ENCODE results near the gene PDIA5.
"Not testable (repeated sequence)": the region's sequence is repeated elsewhere in the genome, so short reads cannot be mapped to it uniquely, and the experiment has no call there.

Gene PDIA5

DNA sequence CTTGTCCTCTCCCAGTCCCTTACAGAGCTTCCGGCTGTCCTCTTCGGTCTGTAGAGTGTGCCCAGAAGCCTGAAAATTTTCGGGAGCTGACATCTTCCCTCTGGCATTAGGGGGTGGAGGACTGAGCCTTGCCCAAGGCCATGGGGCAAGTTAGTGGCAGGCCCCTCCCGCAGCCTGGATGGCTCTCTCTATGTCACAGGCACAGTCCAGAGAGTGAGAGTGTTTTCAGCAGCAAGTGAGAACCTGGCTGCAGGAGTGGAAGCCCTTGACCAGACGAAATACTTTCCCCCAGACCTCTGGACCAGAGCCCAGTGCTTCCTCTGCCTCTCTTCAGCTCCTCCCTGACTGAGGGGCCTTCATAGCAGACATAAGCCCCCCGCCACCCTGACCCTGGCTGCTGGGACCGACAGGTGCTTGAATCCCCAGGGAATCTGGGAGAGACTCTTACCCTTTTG is 84.5 kb downstream of the PDIA5 start:
- TF ChIP-seq, protein P1, sequence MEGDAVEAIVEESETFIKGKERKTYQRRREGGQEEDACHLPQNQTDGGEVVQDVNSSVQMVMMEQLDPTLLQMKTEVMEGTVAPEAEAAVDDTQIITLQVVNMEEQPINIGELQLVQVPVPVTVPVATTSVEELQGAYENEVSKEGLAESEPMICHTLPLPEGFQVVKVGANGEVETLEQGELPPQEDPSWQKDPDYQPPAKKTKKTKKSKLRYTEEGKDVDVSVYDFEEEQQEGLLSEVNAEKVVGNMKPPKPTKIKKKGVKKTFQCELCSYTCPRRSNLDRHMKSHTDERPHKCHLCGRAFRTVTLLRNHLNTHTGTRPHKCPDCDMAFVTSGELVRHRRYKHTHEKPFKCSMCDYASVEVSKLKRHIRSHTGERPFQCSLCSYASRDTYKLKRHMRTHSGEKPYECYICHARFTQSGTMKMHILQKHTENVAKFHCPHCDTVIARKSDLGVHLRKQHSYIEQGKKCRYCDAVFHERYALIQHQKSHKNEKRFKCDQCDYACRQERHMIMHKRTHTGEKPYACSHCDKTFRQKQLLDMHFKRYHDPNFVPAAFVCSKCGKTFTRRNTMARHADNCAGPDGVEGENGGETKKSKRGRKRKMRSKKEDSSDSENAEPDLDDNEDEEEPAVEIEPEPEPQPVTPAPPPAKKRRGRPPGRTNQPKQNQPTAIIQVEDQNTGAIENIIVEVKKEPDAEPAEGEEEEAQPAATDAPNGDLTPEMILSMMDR (IDR thresholded peaks at IDR 0.05; ENCODE audit: insufficient read depth, low read depth, low read length, missing control alignments): no peak
- H3K4me3 ChIP-seq (ENCODE audit: low read depth, low read length): no peak overlapping the region
- no peak for DNase-seq (ENCODE audit: low read depth)

DNA sequence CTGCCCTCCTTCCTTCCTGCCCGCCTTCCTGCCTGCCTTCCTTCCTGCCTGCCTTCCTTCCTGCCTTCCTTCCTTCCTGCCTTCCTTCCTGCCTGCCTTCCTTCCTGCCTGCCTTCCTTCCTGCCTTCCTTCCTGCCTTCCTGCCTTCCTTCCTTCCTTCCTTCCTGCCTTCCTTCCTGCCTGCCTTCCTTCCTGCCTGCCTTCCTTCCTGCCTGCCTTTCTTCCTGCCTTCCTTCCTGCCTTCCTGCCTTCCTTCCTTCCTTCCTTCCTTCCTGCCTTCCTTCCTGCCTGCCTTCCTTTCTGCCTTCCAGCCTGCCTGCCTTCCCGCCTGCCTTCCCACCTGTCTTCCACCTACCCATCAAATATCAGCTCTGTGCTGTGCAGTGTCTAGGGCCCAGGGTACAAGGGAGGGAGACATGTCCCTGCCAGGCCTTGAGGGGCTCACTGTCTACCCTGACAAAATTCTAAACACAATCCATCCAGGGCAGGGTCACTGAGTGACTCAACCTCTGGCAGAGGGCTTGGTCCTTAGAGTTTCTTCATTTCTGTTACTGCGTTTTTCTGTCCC is 85.1 kb downstream of the PDIA5 start:
- not testable (repeated sequence) for H3K4me3 ChIP-seq (ENCODE audit: low read depth, low read length); DNase-seq (ENCODE audit: low read depth)

DNA sequence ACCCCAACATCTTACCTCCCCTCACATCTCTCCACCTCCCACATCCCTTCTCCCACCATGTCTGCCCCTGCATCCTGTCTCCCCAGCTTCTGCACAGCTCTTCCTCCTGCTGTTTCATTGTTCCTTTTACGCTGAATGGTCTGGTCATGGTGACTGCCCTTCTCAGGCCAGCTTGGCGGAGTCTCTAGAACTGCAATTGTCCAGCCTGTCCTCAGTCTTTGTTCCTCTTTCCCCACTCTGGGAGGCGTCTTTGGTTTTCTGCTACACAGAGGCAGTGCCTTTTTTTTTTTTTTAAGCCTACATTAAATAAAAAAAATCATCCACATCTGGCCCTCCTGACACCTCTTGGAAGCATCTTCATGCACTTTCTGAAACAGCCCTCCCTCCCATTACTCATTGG is 85.9 kb downstream of the PDIA5 start:
- H3K4me3 ChIP-seq (ENCODE audit: low read depth, low read length): no peak overlapping the region
- no peak for DNase-seq (ENCODE audit: low read depth)
- TF ChIP-seq, protein P1 (IDR thresholded peaks at IDR 0.05; ENCODE audit: insufficient read depth, low read depth, low read length, missing control alignments): no peak

DNA sequence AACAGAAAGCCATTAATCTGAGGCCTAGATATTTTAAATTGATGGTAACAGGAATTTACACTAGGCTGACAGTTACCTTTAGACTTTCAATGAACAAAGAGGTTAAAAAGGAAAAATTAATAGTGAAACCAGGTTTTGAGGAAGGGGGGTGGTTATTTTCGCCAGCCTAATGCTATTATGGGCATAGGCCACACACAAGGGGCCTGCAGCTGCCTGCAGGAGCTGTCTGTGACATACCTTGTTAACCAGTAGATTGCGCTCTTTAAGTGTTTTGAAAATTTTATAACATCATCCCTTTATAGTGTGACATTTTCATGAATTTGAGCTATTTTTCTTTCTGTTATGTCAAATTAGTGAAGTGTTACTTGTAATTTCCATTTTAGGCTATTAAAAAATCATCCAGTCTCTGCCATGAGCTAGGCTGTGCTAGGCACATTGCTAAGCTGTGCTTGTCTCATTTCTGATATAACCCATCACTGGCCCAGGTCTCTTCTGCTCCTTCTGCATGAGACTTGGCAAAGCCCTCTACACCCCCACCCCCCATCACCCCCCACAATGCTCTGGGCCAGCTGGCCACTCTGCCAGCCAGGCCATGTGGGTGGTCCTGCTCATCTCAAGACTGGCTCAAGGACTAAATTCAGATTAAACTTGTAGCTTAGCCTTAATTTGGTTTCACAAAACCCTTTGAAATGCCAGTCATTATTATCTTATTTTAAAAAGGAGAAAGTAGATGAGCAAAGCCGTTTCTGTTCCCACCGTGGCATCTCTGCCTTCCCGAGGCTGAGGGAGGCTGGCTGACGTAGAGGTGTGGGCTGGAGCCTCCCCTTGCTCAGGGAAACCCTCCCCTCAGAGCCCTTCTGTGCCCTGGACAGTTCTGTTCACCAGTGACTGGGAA is 86.5 kb downstream of the PDIA5 start:
- TF ChIP-seq, protein P1 (IDR thresholded peaks at IDR 0.05; ENCODE audit: insufficient read depth, low read depth, low read length, missing control alignments): no peak
- no peak overlapping the region for H3K4me3 ChIP-seq (ENCODE audit: low read depth, low read length)
- no peak for DNase-seq (ENCODE audit: low read depth)

DNA sequence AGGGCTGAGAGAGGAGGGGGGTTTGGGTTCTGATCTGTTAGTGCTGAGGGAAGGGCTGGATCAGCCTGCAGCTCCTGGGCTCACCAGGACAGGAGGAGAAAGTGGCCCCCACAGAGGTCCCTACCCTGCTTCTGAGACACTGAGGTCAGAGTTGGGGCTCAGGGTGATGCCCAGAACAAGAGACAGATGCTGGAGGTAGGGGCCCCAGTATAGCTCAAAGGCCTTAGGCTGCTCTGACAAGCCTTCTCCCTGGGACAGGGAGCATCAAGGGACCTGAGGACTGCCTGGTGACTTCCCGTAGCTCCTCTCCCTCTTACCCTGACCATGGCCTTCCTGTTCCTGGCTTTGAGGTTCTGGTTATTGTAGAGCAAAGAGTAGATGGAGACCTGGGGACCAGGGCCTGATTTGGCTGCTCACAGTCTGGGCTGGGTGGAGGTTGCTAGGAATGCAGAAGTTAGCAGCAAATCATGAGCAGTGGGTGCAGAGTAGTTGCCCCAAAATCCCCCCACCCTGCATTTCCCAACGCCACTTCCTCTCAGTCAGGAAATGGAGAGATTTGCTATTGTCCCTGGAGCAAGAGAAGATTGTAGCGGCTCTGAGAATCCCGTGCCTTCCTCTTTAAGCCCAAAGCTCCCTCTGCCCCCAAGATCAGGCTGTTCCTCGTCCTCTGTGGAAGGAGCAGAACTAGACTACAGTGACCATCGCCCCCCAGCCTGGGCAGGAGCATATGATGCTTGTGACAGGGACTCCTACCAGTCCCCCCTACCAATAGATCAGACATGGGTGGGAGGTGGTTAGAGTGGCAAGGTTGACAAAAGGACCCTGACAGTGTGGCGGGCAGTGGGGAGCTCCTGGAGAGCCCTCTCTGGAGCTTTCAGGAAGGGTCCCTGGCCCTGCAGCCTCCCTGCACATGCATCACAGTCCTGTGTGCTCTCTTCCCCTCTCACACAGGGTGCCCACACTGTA is 87.5 kb downstream of the PDIA5 start:
- DNase-seq (ENCODE audit: low read depth): no peak
- H3K4me3 ChIP-seq (ENCODE audit: low read depth, low read length): no peak overlapping the region
- TF ChIP-seq, protein P1 (IDR thresholded peaks at IDR 0.05; ENCODE audit: insufficient read depth, low read depth, low read length, missing control alignments): no peak

DNA sequence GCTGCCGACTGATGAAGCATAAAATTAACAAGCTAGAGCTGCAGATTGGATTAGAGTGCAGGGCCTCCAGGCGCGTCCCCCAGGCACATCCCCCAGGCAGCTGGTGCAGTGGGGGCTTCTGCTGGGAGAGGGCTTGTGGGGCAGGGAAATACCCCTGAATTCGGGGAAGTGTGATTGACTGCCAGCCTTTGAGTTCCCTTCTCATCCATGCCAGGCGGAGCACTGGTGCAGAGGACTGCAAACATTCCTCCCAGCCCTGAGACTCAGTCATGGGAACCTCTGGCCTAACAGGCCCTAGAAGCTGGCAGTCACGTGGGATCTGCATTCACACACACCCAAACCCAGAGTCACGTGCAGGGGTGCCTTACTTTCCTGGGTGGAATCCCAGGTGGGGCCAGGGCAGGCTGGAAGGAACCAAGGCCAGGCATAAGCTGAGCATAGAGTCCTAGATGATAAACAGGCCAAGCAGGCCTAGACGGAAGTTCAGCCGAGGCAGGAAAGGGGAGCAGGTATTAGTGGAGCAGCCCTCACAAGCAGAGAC is 88.7 kb downstream of the PDIA5 start:
- TF ChIP-seq, protein P1 (IDR thresholded peaks at IDR 0.05; ENCODE audit: insufficient read depth, low read depth, low read length, missing control alignments): no peak
- H3K4me3 ChIP-seq (ENCODE audit: low read depth, low read length): no peak overlapping the region
- DNase-seq (ENCODE audit: low read depth): no peak
